Upper lobe of left lung (tissue), 6 donors: ENCODE data around the gene TENM4. TPM values are rescaled to one million over a fixed set of nuclear protein-coding genes. Genes with fewer than 3 reads are reported as not detected.

Source experiments
- ATAC-seq, 2 donors: fragments of 200-7000 bp; cut with Tn5 transposase; one replicate each; pipeline ENCODE4 v1.9.1; 2022; ENCODE audit warnings: mild to moderate bottlenecking in 2 of 2, moderate library complexity in 2 of 2; ENCODE audit not compliant: low FRiP score in 2 of 2
- DNase-seq, 2 donors: peaks; one replicate each; pipeline ENCODE4 v3.0.0-alpha.2; 2019 to 2020
- H3K27ac ChIP-seq, 4 donors: fragments of 200-600 bp; sonication (generic); one replicate each; pipeline ENCODE4 v1.5.1; 2016 to 2019
- H3K27me3 ChIP-seq, 4 donors: fragments of 200-600 bp; sonication (generic); one replicate each; pipeline ENCODE4 v1.5.1; 2017 to 2019
- H3K36me3 ChIP-seq, 4 donors: fragments of 200-600 bp; sonication (generic); one replicate each; pipeline ENCODE4 v1.5.1; 2016 to 2019
- H3K4me1 ChIP-seq, 4 donors: fragments of 200-600 bp; sonication (generic); one replicate each; pipeline ENCODE4 v1.5.1; 2018 to 2019
- H3K4me3 ChIP-seq, 4 donors: fragments of 200-600 bp; sonication (generic); one replicate each; pipeline ENCODE4 v1.5.1; 2017 to 2019; ENCODE audit warnings: mild to moderate bottlenecking in 2 of 4, moderate library complexity in 1 of 4
- H3K9me3 ChIP-seq, 4 donors: fragments of 200-600 bp; sonication (generic); one replicate each; pipeline ENCODE4 v1.5.1; 2018 to 2019
- CTCF ChIP-seq, 6 experiments: fragments of 450-650 bp in 4 of 6; fragments of 200-600 bp in 2 of 6; sonication (generic) in 2 of 6; IDR thresholded peaks; one replicate each; pipeline ENCODE4 v1.5.1; 2016 to 2019; ENCODE audit warnings: antibody characterized with exemption in 6 of 6
- EP300 ChIP-seq, 4 donors: sonication (generic); formaldehyde crosslinking; IDR thresholded peaks; one replicate each; pipeline ENCODE4 v1.5.1; 2017; ENCODE audit warnings: antibody characterized with exemption in 4 of 4, control low read depth in 2 of 4
- POLR2A ChIP-seq, 4 donors: fragments of 450-650 bp; IDR thresholded peaks; one replicate each; pipeline ENCODE4 v1.5.1; 2016 to 2017; ENCODE audit warnings: antibody characterized with exemption in 4 of 4, mild to moderate bottlenecking in 2 of 4
- POLR2AphosphoS5 ChIP-seq, 2 donors: sonication (generic); formaldehyde crosslinking; IDR thresholded peaks; one replicate each; pipeline ENCODE4 v1.5.1; 2017; ENCODE audit warnings: antibody characterized with exemption in 2 of 2
- WGBS, 2 donors: methylation state at CpG; one replicate each; pipeline ENCODE4 v1.1.5; 2017 to 2018; 5-methylcytosine and 5-hydroxymethylcytosine counted together
- total RNA-seq, 6 donors: library from RNA; depleted of rRNA in 4 of 6; stranded (reverse); fragments of >200 nt in 4 of 6; gene quantifications; one replicate each; pipeline versions ENCODE4 v1.1.0 to v1.2.1, GENCODE V29; 2016 to 2021
- donor health status: DM: no; HTN: no; CAD: no; lungs with moderate emphysema.
- donor health status: DM: no; HTN: yes; CAD: no; lungs with severe emphysema.

The TENM4 gene
- total RNA-seq, 6 donors from 2014 or later, result 0.11 to 20.0 (median 3.7) TPM

DNA sequence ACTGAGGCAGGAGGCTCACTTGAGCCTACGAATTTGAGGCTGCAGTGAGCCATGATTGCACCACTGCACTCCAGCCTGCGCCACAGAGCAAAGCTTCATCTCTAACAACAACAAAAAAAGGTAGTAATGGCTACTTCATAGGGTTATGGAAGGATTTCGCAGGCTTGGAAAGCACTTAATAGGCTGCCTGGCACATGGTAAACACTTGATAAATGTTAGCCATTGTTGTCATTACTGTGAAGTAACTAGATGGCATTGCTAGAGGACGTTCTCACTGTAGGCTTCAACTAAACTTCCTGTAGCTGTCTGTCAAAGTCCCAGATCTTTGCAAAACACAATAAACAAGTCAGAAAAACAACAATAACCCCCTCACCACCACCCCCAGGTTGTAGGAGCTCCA is 508.9 kb downstream of the TENM4 start:
- Histone ChIP-seq H3K27ac (no peak overlapping the region), H3K4me1 (peaks cover 0 to 3% (median 0%) of the 10 kb centered on the region in 4 donors), H3K27me3 (no peaks in the 10 kb centered on the region), H3K9me3 (no peaks in the 10 kb centered on the region), H3K36me3 (no peaks in the 10 kb centered on the region), H3K4me3 (no peak overlapping the region)
- no peak for TF ChIP-seq CTCF (IDR thresholded peaks at IDR 0.05)
- no peak for TF ChIP-seq POLR2A (IDR thresholded peaks at IDR 0.05)
- TF ChIP-seq EP300 (IDR thresholded peaks at IDR 0.05), result no peak
- no peak for TF ChIP-seq POLR2AphosphoS5 (IDR thresholded peaks at IDR 0.05)
- DNase-seq (no peak), ATAC-seq (peak in 1 of 2 donors; percentile 68)
- 52 to 69% methylated on average over 4 of the region's 4 CpGs for WGBS, 2 donors

DNA sequence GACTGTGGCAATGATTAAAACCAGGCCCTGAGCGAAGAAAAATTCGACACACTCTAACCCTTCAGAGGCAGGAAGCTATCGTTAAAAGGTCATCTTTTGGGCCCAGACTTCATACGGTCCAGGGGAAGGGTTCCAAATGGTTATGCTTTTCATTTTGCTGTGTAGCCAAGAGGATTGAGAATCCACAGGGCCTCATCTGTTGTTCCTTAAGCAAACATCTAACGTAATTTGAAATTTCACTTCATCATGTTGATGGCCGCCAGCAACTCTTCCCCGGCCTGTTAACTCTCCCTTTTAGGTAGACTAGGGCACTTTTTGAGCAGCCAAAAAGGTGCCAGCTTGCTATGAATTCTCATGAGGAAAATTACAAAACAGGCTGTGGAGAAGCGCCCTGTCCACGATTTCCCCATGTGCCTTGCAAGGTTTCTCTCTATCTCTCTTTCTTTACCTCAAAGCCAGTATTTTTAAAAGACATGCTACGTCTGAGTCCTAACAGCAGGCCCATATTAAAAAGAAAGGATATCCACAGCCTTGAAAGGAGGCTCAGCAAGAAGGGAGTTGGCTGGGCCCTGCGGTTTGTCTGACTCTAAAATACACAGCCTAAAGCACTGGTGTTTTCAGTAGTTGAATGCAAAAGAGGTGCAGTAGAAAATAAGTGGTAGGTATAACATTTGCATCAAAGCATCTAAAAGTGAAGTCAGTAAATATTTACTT is 509.9 kb downstream of the TENM4 start:
- no peak for ATAC-seq
- no peaks in the 10 kb centered on the region for H3K36me3 ChIP-seq
- H3K4me1 ChIP-seq, result peaks cover 0 to 1% (median 0%) of the 10 kb centered on the region in 4 donors
- H3K4me3 ChIP-seq, result no peak overlapping the region
- WGBS, 2 donors, result 72 to 78% methylated on average over 11 of the region's 11 CpGs
- no peak for DNase-seq
- no peaks in the 10 kb centered on the region for H3K9me3 ChIP-seq
- H3K27me3 ChIP-seq, result no peaks in the 10 kb centered on the region
- no peak for TF ChIP-seq POLR2A (IDR thresholded peaks at IDR 0.05)
- no peak for TF ChIP-seq POLR2AphosphoS5 (IDR thresholded peaks at IDR 0.05)
- no peak for TF ChIP-seq CTCF (IDR thresholded peaks at IDR 0.05)
- no peak overlapping the region for H3K27ac ChIP-seq

- Histone ChIP-seq H3K36me3 (no peaks in the 10 kb centered on the region), H3K27ac (no peak overlapping the region), H3K4me3 (no peak overlapping the region), H3K27me3 (no peaks in the 10 kb centered on the region), H3K9me3 (no peaks in the 10 kb centered on the region), H3K4me1 (no peaks in the 10 kb centered on the region)
- WGBS, 2 donors, result 78 to 79% methylated on average over 3 of the region's 3 CpGs
- ATAC-seq (no peak), DNase-seq (no peak)
- no peak for TF ChIP-seq EP300 (IDR thresholded peaks at IDR 0.05)
- TF ChIP-seq CTCF (IDR thresholded peaks at IDR 0.05), result no peak
- no peak for TF ChIP-seq POLR2A (IDR thresholded peaks at IDR 0.05)
- TF ChIP-seq POLR2AphosphoS5 (IDR thresholded peaks at IDR 0.05), result no peak
Measured at GRCh38 chr11:78929906-78930220, 511.0 kb downstream of the TENM4 start.

- H3K4me1 ChIP-seq, result no peaks in the 10 kb centered on the region
- ATAC-seq (no peak), DNase-seq (no peak)
- no peak overlapping the region for H3K27ac ChIP-seq
- H3K27me3 ChIP-seq, result no peaks in the 10 kb centered on the region
- WGBS, 2 donors, result 72 to 81% methylated on average over 5 of the region's 5 CpGs
- TF ChIP-seq POLR2A (IDR thresholded peaks at IDR 0.05), result no peak
- no peak for TF ChIP-seq POLR2AphosphoS5 (IDR thresholded peaks at IDR 0.05)
- no peak for TF ChIP-seq EP300 (IDR thresholded peaks at IDR 0.05)
- H3K36me3 ChIP-seq, result no peaks in the 10 kb centered on the region
- H3K9me3 ChIP-seq, result no peaks in the 10 kb centered on the region
- no peak overlapping the region for H3K4me3 ChIP-seq
Measured at GRCh38 chr11:78929207-78929905, 511.5 kb downstream of the TENM4 start.

- DNase-seq, result no peak
- 83 to 91% methylated on average over 3 of the region's 3 CpGs for WGBS, 2 donors
- Histone ChIP-seq H3K27me3 (no peaks in the 10 kb centered on the region), H3K9me3 (no peaks in the 10 kb centered on the region), H3K4me3 (no peak overlapping the region), H3K27ac (no peak overlapping the region), H3K36me3 (no peaks in the 10 kb centered on the region), H3K4me1 (no peaks in the 10 kb centered on the region)
- TF ChIP-seq POLR2A (IDR thresholded peaks at IDR 0.05) (no peak), CTCF (IDR thresholded peaks at IDR 0.05) (no peak), POLR2AphosphoS5 (IDR thresholded peaks at IDR 0.05) (no peak), EP300 (IDR thresholded peaks at IDR 0.05) (no peak)
- no peak for ATAC-seq
Measured at GRCh38 chr11:78927511-78927910, 513.3 kb downstream of the TENM4 start.
